GM18873 (cell line): ENCODE measurements around the gene CCT8.

Source experiments
- ATAC-seq: cut with Tn5 transposase; IDR thresholded peaks from one replicate; pipeline ENCODE4 v1.9.1; 2021; ENCODE audit warnings: mild to moderate bottlenecking, moderate library complexity, moderate number of reproducible peaks; ENCODE audit not compliant: unreplicated experiment, low FRiP score

The CCT8 gene, protein sequence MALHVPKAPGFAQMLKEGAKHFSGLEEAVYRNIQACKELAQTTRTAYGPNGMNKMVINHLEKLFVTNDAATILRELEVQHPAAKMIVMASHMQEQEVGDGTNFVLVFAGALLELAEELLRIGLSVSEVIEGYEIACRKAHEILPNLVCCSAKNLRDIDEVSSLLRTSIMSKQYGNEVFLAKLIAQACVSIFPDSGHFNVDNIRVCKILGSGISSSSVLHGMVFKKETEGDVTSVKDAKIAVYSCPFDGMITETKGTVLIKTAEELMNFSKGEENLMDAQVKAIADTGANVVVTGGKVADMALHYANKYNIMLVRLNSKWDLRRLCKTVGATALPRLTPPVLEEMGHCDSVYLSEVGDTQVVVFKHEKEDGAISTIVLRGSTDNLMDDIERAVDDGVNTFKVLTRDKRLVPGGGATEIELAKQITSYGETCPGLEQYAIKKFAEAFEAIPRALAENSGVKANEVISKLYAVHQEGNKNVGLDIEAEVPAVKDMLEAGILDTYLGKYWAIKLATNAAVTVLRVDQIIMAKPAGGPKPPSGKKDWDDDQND

DNA sequence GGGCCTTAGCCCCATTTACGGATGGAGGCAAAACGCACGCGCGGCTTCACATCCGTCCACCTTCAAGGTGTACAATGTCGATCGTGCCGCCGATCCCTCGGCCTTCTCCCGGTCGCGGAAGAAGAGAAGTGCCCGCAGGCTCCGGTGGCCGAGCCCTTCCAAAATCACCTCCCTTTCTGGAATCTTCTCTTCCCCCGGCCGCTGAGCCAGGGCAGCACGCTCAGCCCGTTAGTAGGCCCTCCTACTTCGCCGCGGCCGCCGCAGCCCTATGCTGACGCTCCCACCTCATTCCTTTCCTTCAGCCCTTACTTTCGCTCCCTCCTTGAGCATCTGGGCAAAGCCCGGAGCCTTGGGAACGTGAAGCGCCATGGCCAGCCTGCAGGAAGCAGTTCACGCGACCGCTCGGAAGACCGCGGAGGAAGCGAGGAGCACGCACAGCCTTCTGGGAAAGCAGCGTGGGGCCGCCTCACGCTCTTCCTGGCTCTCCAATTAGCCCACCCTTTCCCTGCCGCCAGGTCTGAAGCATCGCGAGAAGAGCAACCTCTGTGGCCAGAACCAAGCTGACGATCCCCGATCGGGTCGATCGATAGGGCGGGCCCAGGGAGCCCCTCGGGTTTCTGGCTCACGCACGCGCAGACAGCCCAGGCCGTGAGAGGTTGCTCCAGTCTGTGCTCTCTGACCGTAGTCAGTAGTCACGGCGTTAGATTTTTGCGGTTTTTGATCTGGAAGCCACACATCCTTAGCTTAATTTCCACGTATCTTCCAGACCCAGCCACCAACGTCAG, at the start of gene CCT8:
CCT8 (minus strand) TSS at position 427 of the 785 bp plus-strand sequence; CDS start at position 369, 58 bp downstream.
- peak; percentile 92 for ATAC-seq

DNA sequence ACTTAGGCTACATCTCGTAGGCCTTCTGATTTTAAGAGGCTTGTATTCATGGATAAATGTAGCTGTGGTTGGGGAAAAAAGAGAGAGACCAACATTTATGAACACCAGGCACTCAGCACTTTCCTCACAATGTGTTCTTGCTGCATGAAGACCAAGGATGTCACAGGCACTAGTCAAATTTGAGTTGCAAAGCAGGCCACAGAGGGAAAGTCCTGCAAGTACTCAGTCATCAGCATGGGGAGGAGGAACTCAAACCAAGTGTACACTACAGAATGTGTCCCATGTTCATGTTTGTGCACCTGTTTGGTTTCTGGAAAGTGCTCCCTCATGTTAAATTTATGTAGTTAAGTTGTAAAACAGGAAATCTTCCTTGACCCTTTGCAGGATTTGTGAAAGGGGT, 48.3 kb upstream of the CCT8 start:
- ATAC-seq, result peak; percentile 83

DNA sequence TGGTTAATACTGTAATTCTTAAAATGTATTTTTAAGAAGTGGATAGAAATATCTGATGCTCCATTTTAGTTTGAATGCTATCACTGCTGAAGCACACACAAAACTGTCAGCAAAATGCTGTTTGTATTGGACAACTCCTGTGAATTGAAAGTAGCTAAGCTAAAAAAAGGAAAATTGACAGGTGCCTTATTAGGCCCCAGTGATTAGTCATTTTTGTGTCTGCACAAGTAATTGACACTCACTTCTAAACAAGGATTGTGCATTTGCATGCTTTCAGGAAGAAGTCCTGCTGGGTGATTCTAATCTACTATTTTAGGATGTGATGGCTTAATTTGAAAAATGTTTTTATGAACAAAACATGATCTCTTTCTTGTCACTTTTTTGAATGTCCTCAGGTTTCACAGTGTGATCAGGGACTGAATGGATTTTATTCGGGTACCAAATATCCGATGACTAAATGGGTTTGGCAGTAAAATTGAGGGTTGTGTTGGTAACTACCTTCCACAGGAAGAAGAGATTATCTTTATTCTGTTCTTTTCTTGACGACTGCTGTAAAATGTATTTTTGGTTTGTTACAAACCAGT, 44.0 kb upstream of the CCT8 start:
- ATAC-seq, result no peak

DNA sequence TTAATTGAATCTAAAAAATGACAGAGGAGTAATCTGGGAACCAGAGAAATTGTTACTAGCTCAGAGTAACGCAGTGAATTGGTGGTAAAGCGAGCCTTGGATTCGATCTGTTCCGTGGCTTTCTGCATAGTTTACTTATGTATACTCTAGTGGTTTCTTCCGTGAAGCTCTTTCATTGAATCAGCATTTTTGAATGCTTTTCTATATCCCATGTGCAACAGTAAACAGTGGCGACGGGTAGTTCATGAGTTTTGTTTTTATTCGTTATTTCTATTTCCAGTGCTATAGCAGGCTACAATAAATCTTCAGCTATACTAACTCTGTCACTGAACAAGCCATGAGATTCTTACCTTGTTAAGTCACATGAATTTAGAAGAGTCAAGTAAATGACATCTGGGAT, 42.5 kb upstream of the CCT8 start:
- no peak for ATAC-seq

DNA sequence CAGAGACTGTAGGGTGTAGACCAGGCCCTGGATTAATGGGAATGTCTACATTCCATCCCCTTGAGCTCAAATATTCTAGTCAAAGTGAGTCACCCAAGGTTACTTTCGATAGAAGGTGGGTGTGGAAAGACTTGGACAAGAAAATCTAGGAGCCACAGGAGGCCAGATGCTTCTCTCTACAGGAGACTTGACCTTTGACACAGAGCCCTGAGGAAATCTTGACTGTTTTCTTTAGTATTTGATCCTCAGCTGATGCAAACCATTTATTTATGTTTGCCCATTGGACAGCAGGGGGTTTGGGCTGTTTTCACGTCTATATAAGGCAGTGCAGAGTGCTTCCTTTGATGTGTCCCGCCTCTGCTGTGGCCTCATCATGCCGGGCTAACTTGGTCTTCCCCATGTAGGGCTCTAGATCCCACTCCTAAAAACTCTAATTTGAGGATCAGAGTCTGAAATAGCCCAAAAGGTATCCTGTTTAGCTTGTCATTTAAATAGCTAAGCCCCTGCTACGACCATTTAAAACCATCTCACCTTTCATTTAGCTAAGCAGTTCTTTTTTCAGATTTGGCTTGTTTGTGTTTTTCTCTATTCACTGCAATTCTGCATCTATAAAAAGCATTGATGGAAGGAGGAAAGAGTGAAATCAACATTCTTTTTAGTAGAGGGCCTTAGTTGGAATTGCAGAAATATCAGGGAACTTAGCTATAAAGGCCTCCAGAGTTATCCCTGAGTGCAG, 41.5 kb upstream of the CCT8 start:
- no peak for ATAC-seq

DNA sequence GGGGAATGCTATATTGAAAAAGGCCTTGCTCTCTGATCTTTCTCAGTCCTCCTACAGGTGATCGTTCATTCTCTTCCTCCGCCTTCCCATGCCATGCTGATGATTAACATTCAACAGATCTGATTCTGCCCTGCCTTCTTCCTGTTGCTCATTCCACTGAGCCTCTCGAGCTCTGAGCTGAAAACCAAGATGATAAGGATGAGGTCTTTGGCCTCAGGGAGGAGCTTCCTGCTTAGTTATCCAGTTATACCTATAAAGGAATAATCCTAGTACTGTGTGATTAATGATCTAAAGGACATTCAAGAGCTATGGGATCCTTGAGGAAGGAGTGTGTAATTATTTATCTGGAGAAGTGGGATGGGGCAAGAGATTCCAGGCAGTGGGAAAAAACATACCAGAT, 31.8 kb upstream of the CCT8 start:
- ATAC-seq, result no peak

DNA sequence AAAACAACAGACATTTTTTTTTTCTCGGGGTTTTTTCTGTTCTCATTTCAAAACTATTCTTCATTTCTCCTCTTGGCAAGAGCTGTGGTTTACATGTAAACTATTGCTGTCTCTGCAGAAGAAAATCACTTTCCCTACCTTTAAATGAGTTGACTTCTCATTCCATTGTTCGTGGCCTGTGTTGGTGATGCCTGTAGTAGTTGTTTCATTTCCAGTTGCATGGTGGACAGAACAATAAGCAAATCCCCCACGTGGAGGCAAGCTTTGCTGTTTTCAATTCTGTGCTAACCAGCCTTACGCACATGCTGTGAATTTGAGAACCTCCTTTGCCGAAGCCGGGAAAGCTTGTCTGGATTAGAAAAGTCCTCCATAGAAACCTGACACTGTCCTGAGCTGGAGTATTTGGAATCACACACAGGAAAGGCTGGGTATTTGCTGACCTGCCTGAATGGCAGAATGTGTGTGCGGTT, 30.8 kb upstream of the CCT8 start:
- no peak for ATAC-seq

DNA sequence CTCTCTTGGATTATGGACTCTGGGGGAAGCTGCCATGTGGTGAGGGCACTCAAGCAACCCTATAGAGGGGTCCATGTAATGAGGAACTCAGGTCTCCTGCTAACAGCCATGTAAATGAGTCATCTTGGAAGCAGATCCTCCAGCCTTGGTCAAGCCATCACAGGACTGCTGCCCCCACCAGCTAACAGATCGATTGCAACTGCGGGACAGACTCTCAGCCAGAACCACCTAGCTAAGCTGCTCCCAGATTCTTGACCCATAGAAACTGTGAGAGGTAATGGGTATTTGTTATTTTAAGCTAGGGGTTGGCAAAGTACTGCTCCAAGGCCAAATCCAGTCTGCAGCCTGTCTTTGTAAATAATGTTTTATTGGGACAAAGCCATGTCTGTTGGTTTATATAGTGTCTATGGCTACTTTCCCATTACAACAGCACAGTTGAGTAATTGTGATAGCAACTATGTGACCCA, 29.4 kb upstream of the CCT8 start:
- no peak for ATAC-seq

DNA sequence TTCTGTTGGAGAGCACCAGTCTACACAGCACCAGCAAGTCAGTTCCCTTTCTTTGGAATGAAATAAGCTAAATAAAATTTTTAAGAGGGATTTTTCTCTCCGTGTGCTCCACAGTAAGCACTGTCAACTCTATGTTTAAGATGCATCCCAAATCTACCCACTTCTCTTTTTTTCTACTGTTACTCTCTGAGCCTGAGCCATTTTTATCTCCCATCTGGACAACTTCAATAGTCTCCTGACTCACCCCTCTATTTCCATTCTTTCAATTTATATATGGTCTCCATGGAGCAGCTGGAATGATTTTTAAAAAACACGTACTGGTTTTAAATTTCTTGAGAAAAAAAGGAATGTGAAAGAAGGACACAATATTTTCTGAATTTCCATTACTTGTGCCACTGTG, 24.7 kb upstream of the CCT8 start:
- no peak for ATAC-seq

DNA sequence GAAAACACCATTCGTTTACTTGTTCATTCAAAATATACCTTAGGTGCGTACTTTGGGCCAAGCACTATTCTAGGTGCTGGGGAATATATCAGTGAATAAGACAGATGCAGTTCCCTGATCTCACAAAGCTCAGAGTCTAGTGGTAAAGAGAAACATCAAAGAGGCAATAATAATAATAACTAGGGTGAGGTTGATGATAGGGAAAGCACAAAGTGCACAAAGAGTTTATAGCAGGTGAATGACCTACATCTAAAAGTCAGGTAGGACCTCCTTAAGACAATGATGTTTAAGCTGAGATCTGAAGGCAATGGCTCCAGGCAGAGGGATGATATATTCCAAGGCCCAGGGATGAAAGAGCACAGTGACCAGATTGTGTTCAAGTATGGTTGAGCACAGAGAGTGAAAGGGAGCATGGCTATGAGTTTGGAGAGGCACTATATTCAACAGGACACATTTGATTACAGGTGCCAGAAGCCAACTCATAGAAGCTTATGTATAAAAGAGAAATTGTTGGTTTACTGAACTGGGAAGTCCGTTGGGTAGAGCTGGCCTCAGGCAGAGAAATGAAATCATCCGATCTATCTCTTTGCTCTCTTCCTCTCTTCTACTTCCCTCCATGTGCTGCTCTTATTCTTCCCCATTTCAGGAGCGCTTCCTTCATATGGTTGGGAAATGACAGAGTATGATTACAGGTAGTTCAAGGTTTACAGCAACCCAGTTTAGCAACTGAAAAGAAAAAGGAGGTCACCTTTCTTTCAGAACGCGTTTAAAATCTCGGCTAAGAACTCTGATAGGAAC, 23.0 kb upstream of the CCT8 start:
- no peak for ATAC-seq

DNA sequence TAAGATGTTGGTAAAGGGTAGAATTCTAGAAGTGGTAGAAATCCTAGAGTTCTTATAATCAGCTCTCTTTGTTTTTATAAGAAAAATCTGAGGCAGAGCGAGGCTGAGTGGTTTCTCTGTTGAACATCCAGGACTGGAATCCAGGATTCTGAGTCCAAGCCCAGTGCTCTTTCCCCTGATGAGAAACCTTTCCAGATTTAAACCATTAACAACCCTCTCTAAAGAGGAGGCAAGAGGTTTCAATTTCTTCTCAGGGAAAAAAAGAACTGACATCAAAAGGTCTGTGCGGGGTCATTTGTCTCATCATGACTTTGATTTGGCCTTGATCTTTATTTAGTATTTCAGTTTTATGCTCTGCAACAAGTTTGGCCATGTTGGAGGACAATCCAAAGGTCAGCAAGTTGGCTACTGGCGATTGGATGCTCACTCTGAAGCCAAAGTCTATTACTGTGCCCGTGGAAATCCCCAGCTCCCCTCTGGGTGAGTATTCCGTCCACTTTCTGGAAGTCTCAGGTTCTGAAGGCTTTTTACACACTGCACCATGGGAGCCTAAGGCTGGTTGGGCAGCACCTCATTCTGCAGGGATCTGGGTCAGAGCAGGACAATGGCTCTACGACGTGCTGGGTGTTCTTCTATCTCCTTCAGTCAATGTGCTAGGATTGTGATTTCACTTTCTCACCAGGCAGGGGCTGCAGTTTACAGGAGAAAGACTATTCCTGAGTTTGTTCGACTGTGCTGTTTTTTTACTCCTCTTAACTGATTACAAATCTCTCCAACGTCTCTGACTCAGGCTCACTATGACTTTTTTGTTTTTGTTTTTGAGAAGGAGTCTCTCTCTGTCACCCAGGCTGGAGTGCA, 18.9 kb upstream of the CCT8 start:
- no peak for ATAC-seq

DNA sequence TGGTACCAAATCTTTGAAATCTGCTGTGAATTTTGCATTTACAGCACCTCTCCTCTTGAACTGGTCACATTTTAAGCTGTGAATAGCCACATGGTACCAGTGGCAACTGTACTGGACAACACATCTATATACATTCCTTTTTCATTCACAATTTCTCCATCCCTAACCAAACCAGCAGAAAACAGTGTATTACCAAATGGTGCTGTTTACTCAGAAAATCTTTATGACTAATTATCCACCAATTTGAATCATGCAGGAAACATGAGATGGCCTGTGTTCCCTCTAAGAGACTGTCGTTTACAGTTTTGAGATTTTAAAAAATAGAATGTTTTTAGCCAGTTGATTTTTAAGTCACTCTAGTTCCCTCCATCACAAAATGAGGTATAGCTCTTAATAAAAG, 17.6 kb upstream of the CCT8 start:
- ATAC-seq, result no peak

DNA sequence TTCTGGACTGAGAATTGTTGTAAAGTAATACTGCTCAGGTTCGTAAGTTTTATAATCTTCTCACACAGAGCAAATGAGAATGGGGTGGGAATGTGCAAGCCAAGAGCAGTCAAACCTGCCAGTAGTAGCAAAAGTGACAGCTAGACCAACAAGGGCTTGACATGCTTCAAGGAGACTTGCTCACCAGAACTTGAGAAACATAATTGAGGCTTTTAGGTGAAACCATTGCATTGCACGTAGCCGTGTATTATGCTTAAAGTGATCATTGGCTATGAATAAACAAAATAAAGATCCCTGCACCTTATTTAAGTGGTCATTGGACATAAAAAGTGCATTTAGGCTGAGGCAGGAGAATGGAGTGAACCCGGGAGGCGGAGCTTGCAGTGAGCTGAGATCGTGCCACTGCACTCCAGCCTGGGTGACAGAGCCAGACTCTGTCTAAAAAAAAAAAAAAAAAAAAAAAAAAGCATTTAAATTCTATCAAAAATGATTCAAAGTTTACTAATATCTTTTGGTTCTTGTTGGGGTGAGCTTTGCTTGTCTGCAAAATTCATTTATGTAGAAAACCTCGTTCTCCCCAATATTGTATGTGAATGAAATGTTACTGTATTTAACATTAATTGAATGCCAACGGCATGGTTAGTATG, 11.8 kb upstream of the CCT8 start:
- no peak for ATAC-seq

DNA sequence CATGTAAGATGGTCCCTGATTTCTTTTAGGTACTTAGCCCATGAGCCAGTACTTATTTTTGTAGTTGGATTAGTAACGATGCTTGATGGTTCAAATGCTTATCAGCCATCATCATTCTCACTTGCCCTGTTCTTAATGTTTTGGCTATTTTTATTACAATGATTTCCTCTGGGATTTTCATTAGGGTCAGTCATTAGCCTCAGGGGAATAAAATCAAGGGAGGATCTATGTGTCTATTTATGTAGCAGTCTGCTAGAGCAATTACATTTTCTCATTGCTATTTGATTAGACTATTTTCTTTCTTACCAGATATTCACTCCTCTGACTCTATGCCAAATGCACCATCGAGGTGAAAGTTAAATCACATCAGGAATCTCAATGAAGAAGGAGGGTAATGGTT, 10.9 kb upstream of the CCT8 start:
- ATAC-seq, result no peak

DNA sequence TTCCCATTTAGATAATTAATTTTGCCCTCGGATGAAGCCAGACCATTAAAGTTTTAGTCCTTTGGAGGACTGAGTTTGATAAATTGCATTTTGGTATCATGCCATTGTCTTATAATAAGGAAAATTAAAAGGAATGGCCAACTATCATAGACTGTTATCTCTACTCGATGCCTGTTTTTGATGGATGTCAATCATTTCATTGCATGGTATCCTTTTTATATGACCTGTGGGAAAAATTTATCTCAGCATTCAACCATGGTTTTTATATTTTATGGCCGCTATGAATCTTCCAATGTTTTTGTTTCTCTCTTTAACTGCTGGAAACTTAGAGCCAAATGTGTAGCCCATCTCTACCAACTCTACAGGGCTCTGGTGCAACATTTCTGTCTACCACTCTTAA, 9.9 kb upstream of the CCT8 start:
- no peak for ATAC-seq

DNA sequence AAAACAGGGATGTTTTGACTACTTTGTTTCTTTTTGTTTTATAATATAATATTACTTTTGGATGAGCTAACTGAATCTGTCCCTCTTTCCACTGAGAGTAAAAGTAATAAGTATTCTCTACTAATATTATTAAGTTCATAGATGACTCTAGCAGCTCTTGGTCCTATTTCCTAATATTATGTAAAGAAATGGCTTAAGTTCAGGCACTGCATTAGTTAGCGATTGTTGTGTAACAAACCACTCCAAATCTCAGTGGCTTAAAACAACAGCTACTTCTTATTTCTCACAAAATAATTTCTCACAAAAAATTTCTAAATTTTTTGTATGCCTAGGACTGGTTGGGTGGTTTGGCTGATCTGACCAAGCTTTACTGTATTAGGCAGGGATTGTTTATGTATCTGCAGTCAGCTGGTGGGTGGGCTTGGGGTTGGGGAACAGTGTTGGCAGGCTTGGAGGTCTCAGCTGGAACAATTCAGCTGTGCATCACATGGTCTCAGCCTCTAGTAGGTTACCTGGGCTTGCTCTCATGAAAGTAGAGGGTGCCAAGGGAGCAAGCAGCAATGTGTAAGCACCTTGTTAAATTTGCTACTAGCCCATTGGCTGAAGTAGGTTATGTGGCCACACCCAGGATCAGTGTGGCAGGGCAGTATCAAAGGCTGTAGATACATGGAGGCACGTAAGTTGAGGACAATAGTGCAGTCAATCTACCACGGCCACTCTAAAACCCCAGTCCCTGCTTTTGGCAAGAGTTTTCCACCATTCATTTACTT, 8.8 kb upstream of the CCT8 start:
- no peak for ATAC-seq

DNA sequence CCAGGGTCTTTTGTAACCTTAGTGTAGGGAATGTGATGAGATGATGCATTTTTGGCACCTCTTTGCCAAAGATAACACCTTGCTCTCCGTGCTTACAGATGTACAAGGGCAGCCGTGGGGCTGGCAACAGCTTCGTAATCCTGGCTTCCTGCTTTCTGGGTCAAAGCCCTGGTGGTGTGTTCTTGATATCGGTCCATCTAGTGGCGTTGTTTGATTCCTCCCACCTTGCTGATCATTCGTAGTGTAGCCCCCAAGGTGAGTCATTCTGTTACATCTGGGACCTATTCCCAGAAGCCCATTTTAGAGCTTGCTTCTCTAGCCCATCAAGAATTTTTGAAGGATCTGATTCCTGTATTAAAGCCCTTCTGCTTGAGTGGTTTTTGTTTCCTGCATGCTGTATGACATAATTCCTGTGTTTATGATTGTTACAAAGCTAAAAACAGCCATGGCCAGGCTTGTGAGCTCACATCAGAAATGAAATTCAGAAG, 7.0 kb upstream of the CCT8 start:
- no peak for ATAC-seq
